IMR-90 (cell line): ENCODE data around the gene ARMC5. TPM values are rescaled to one million over a fixed set of nuclear protein-coding genes. Genes with fewer than 3 reads are reported as not detected.

Experiments
- ATAC-seq: fragments of 200-7000 bp; cut with Tn5 transposase; 2 replicates; pipeline ENCODE4 v1.9.1; 2020; ENCODE audit warnings: low read depth, mild to moderate bottlenecking, moderate library complexity
- BruUV-seq: library from RNA; stranded (reverse); fragments of 400-500 nt; replicated peaks from 2 replicates; lab custom pipeline; 2021; lab: Mats Ljungman, UMichigan
- CTCF ChIA-PET: fragments of 300-600 bp; formaldehyde crosslinking; extraction: SDS; loops from one replicate; lab custom pipeline; 2021; ENCODE audit warnings: antibody characterized with exemption; lab: Yijun Ruan, JAX
- POLR2A ChIA-PET: fragments of 300-600 bp; sonication (Branson Sonifier 250); formaldehyde crosslinking; loops from one replicate; lab custom pipeline; 2022; ENCODE audit warnings: antibody characterized with exemption; ENCODE audit not compliant: unreplicated experiment; lab: Charles Lee
- DNase-seq: peaks from one replicate; pipeline ENCODE4 v3.0.0; 2013
- H2AFZ ChIP-seq: replicated peaks from 2 replicates; pipeline ENCODE3; 2013; ENCODE audit warnings: low read length, mild to moderate bottlenecking; ENCODE audit not compliant: poor library complexity
- H2AK5ac ChIP-seq: 2 replicates; pipeline ENCODE4 v1.6.1; 2013; ENCODE audit warnings: low read depth, low read length, inconsistent platforms
- H2AK9ac ChIP-seq: replicated peaks from 2 replicates; pipeline ENCODE3; 2013; ENCODE audit warnings: mild to moderate bottlenecking, low read depth, low read length, moderate library complexity; ENCODE audit not compliant: poor library complexity
- H2BK120ac ChIP-seq: 2 replicates; pipeline ENCODE4 v1.6.1; 2013; ENCODE audit warnings: low read depth, low read length, inconsistent platforms
- H2BK15ac ChIP-seq: 3 replicates; pipeline ENCODE4 v1.6.1; 2013; ENCODE audit warnings: low read depth, low read length, inconsistent platforms
- H2BK20ac ChIP-seq: 2 replicates; pipeline ENCODE4 v1.6.1; 2013; ENCODE audit warnings: low read depth, mild to moderate bottlenecking, inconsistent platforms, low read length, moderate library complexity
- H2BK5ac ChIP-seq: 2 replicates; pipeline ENCODE4 v1.6.1; 2013; ENCODE audit warnings: mild to moderate bottlenecking, low read depth, low read length, inconsistent platforms; ENCODE audit not compliant: poor library complexity, severe bottlenecking
- H3K14ac ChIP-seq: replicated peaks from 2 replicates; pipeline ENCODE4 v1.6.1; 2013; ENCODE audit warnings: low read depth, low read length, inconsistent platforms
- H3K18ac ChIP-seq: 2 replicates; pipeline ENCODE4 v1.6.1; 2013; ENCODE audit warnings: low read depth, low read length, control low read depth
- H3K23ac ChIP-seq: 2 replicates; pipeline ENCODE4 v1.6.1; 2013; ENCODE audit warnings: low read depth, low read length, inconsistent platforms
- H3K27ac ChIP-seq: 2 replicates; pipeline ENCODE4 v1.5.1; 2013; ENCODE audit warnings: mild to moderate bottlenecking, control low read depth, low read length; ENCODE audit not compliant: insufficient read depth
- H3K27me3 ChIP-seq: 2 replicates; pipeline ENCODE4 v1.6.1; 2013; ENCODE audit warnings: low read length; ENCODE audit not compliant: control insufficient read depth, insufficient read depth
- H3K36me3 ChIP-seq: 2 replicates; pipeline ENCODE4 v1.6.1; 2013; ENCODE audit warnings: low read length, mixed read lengths; ENCODE audit not compliant: control insufficient read depth, insufficient read depth
- H3K4ac ChIP-seq: 2 replicates; pipeline ENCODE4 v1.6.1; 2013; ENCODE audit warnings: low read depth, low read length, inconsistent platforms
- H3K4me1 ChIP-seq: 2 replicates; pipeline ENCODE4 v1.6.1; 2013; ENCODE audit warnings: low read length, mixed read lengths; ENCODE audit not compliant: control insufficient read depth, insufficient read depth
- H3K4me2 ChIP-seq: 2 replicates; pipeline ENCODE4 v1.6.1; 2013; ENCODE audit warnings: low read depth, mild to moderate bottlenecking, control low read depth, low read length, moderate library complexity
- H3K4me3 ChIP-seq: 2 replicates; pipeline ENCODE4 v1.5.1; 2013; ENCODE audit warnings: low read depth, mild to moderate bottlenecking, control low read depth, low read length, moderate library complexity; ENCODE audit not compliant: insufficient read depth
- H3K56ac ChIP-seq: 2 replicates; pipeline ENCODE4 v1.6.1; 2013; ENCODE audit warnings: low read length, inconsistent platforms; ENCODE audit not compliant: insufficient read depth; ENCODE audit errors: extremely low read depth
- H3K79me1 ChIP-seq, 2 experiments: 2 replicates each; pipeline ENCODE4 v1.6.1; 2013; ENCODE audit warnings: low read length in 2 of 2, inconsistent platforms in 1 of 2, low read depth in 1 of 2
- H3K9ac ChIP-seq: 2 replicates; pipeline ENCODE4 v1.6.1; 2013; ENCODE audit warnings: low read depth, low read length, control low read depth
- H3K9me1 ChIP-seq: 2 replicates; pipeline ENCODE4 v1.6.1; 2013; ENCODE audit warnings: low read length, inconsistent platforms; ENCODE audit not compliant: insufficient read depth
- H3K9me3 ChIP-seq: 2 replicates; pipeline ENCODE4 v1.6.1; 2013; ENCODE audit warnings: low read length; ENCODE audit not compliant: control insufficient read depth, insufficient read depth
- H4K20me1 ChIP-seq: 2 replicates; pipeline ENCODE4 v1.6.1; 2013; ENCODE audit warnings: low read length, inconsistent platforms; ENCODE audit not compliant: insufficient read depth
- H4K5ac ChIP-seq: 2 replicates; pipeline ENCODE4 v1.6.1; 2013; ENCODE audit warnings: mild to moderate bottlenecking, low read depth, low read length, control low read depth
- H4K8ac ChIP-seq, 2 experiments: 2 replicates each; pipeline ENCODE4 v1.6.1; 2013; ENCODE audit warnings: low read depth in 2 of 2, low read length in 2 of 2, control low read depth in 1 of 2, inconsistent platforms in 1 of 2
- H4K91ac ChIP-seq: 2 replicates; pipeline ENCODE4 v1.6.1; 2013; ENCODE audit warnings: low read depth, low read length, inconsistent platforms; ENCODE audit not compliant: insufficient read depth
- BHLHE40 ChIP-seq: fragments of 150-350 bp; IDR thresholded peaks from 2 replicates; pipeline ENCODE4 v1.6.1; 2016; ENCODE audit warnings: mild to moderate bottlenecking, low read depth, low read length
- CEBPB ChIP-seq: IDR thresholded peaks from 2 replicates; pipeline ENCODE4 v1.6.1; 2012; ENCODE audit warnings: low read depth, low read length, improper control_type of control experiment
- CHD1 ChIP-seq: IDR thresholded peaks from 2 replicates; pipeline ENCODE4 v1.6.1; 2012; ENCODE audit warnings: low read depth, low read length, improper control_type of control experiment
- CTCF ChIP-seq: conservative IDR thresholded peaks from 2 replicates; pipeline ENCODE4 v1.5.1; 2012; ENCODE audit warnings: mild to moderate bottlenecking, low read depth, low read length, improper control_type of control experiment
- MAFK ChIP-seq: IDR thresholded peaks from 2 replicates; pipeline ENCODE4 v1.6.1; 2012; ENCODE audit warnings: low read depth, low read length, improper control_type of control experiment
- MAZ ChIP-seq: IDR thresholded peaks from 2 replicates; pipeline ENCODE4 v1.6.1; 2012; ENCODE audit warnings: low read depth, mild to moderate bottlenecking, low read length, improper control_type of control experiment, moderate library complexity, borderline replicate concordance
- POLR2A ChIP-seq: IDR thresholded peaks from 2 replicates; pipeline ENCODE4 v1.6.1; 2012; ENCODE audit warnings: mild to moderate bottlenecking, low read depth, low read length
- RCOR1 ChIP-seq: IDR thresholded peaks from 2 replicates; pipeline ENCODE4 v1.6.1; 2012; ENCODE audit warnings: mild to moderate bottlenecking, low read length, improper control_type of control experiment; ENCODE audit not compliant: insufficient replicate concordance
- RFX5 ChIP-seq: IDR thresholded peaks from 2 replicates; pipeline ENCODE4 v1.8.0; 2012; ENCODE audit warnings: low read depth, mild to moderate bottlenecking, low read length, moderate library complexity
- SMC3 ChIP-seq: fragments of 150-350 bp; IDR thresholded peaks from 2 replicates; pipeline ENCODE4 v1.6.1; 2016; ENCODE audit warnings: low read depth, mild to moderate bottlenecking, antibody characterized with exemption, low read length, moderate library complexity
- WGBS, 2 experiments: methylation state at CpG; one replicate each; pipeline versions ENCODE4 v1.1.5 to v1.1.7; 2013; ENCODE audit warnings: missing lambda C conversion rate in 2 of 2; ENCODE audit not compliant: insufficient read length in 1 of 2; ENCODE audit errors: extremely low coverage in 2 of 2; 5-methylcytosine and 5-hydroxymethylcytosine counted together
- dilution Hi-C: fragments of 300-500 bp; cut with HindIII; formaldehyde crosslinking; loops from one replicate; pipeline ENCODE4 v1.14.3; 2018; ENCODE audit warnings: low sequenced_read_pairs; ENCODE audit not compliant: unreplicated experiment
- in situ Hi-C: fragments of 300-500 bp; cut with MboI; formaldehyde crosslinking; loops from 3 replicates; pipeline ENCODE4 v1.14.3; 2019; ENCODE audit warnings: low sequenced_read_pairs, inconsistent platforms, mixed read lengths
- intact Hi-C: fragments of 100-400 bp; cut with micrococcal nuclease; formaldehyde crosslinking; loops from 2 replicates; pipeline ENCODE4 v1.10.0; 2022
- polyA plus RNA-seq, 3 experiments: library from polyadenylated mRNA; depleted of rRNA; stranded (reverse); fragments of >200 nt; gene quantifications; 2 replicates each; pipeline ENCODE4 v1.2.3, GENCODE V29; 2012; ENCODE audit warnings: low replicate concordance in 1 of 3
- total RNA-seq: library from RNA; depleted of rRNA; stranded (reverse); fragments of >200 nt; gene quantifications from 2 replicates; pipeline ENCODE4 v1.2.3, GENCODE V29; 2012

Gene ARMC5
- total and polyA plus RNA-seq, 2 of the 4 experiments (the other 2 are of a cell fraction) = 2.3 to 7.5 TPM

DNA sequence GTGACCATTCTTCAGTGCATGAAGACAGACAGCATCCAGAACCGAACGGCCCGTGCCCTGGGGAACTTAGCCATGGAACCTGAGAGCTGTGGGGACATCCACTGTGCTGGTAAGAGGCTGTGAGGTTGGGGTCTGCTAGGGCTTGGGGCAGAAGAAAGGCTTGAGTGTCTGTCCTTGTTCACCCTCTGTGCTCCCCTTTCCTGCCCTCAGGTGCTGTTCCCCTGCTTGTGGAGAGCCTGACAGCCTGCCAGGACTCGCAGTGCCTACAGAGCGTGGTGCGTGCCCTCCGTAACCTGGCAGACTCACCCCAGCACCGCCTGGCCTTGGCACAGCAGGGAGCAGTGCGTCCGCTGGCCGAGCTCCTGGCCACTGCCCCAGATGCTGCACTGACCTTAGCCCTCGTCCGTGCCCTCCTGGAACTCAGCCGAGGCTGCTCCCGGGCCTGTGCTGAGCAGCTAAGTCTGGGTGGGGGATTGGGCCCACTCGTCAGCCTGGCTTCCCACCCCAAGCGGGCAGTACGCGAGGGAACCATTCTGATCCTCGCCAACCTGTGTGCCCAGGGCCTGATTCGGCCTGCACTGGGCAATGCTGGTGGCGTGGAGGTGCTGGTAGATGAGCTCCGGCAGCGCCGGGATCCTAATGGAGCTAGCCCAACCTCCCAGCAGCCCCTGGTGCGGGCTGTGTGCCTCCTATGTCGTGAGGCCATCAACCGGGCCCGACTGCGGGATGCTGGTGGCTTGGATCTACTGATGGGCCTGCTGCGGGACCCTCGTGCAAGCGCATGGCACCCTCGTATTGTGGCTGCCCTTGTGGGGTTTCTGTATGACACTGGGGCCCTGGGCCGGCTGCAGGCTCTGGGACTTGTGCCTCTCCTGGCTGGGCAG, 2.9 kb downstream of the ARMC5 start:
- in situ Hi-C loops (loop anchor here (10.0 to 25.0 kb wide), 2 partner anchors 387 to 400 kb away; partner anchors contain the start of genes ZNF267, ZNF646 and ZNF668), dilution Hi-C loops (no loop called here), intact Hi-C loops (no loop called here)
- peak overlapping the region; percentile 63 for H2AK9ac ChIP-seq
- H3K9me1 ChIP-seq = 0 out of 2 replicates have a peak, but pooled peaks cover 4% of the 10 kb centered on the region
- no peak overlapping the region for H2BK5ac ChIP-seq
- H2BK120ac ChIP-seq = no peak overlapping the region
- no peak overlapping the region for H2AFZ ChIP-seq
- H4K91ac ChIP-seq = no peak overlapping the region
- DNase-seq = no peak
- no peak overlapping the region for H3K56ac ChIP-seq
- no peak overlapping the region for H3K4ac ChIP-seq
- no peak overlapping the region for H2AK5ac ChIP-seq
- H4K20me1 ChIP-seq = peaks cover 12% of the 10 kb centered on the region
- no peak overlapping the region for H2BK20ac ChIP-seq
- no peak overlapping the region for H3K4me3 ChIP-seq
- H3K18ac ChIP-seq = no peak overlapping the region
- CTCF ChIA-PET = no interaction called here
- peaks cover 5% of the 10 kb centered on the region for H3K4me1 ChIP-seq
- no peak overlapping the region for H3K14ac ChIP-seq
- H4K5ac ChIP-seq = no peak overlapping the region
- H3K9me3 ChIP-seq = no peaks in the 10 kb centered on the region
- no peak overlapping the region for H3K4me2 ChIP-seq
- TF ChIP-seq RCOR1 (no peak), MAFK (no peak), CHD1 (no peak), CEBPB (no peak), POLR2A (no peak), BHLHE40 (no peak), SMC3 (no peak), RFX5 (no peak), MAZ (no peak), CTCF (no peak)
- H3K9ac ChIP-seq = no peak overlapping the region
- H3K27ac ChIP-seq = no peak overlapping the region
- no peak overlapping the region for H2BK15ac ChIP-seq
- H3K79me1 ChIP-seq = peaks cover 11 to 28% of the 10 kb centered on the region in 2 experiments
- WGBS, 2 experiments = 87% methylated on average over 17 of the region's 35 CpGs; no CpG with 5 or more reads in 1 of the 2 experiments
- no peak overlapping the region for H3K23ac ChIP-seq
- H3K27me3 ChIP-seq = no peaks in the 10 kb centered on the region
- POLR2A ChIA-PET = no interaction called here
- no TSS peak for BruUV-seq
- H3K36me3 ChIP-seq = peaks cover 29% of the 10 kb centered on the region
- no peak for ATAC-seq
- no peak overlapping the region for H4K8ac ChIP-seq
